C4-2B (cell line): ENCODE results near the gene ZBTB24.

ENCODE experiments used
- H3K27ac ChIP-seq: fragments of 450-650 bp; 2 replicates; pipeline ENCODE4 v1.5.1; 2017
- ZFX ChIP-seq: fragments of 450-650 bp; IDR thresholded peaks from 2 replicates; pipeline ENCODE4 v1.6.1; 2017
- TF ChIP-seq, protein P1 (sequence below): fragments of 450-650 bp; conservative IDR thresholded peaks from 2 replicates; pipeline ENCODE4 v1.5.1; 2017; ENCODE audit warnings: mild to moderate bottlenecking

Gene ZBTB24

DNA sequence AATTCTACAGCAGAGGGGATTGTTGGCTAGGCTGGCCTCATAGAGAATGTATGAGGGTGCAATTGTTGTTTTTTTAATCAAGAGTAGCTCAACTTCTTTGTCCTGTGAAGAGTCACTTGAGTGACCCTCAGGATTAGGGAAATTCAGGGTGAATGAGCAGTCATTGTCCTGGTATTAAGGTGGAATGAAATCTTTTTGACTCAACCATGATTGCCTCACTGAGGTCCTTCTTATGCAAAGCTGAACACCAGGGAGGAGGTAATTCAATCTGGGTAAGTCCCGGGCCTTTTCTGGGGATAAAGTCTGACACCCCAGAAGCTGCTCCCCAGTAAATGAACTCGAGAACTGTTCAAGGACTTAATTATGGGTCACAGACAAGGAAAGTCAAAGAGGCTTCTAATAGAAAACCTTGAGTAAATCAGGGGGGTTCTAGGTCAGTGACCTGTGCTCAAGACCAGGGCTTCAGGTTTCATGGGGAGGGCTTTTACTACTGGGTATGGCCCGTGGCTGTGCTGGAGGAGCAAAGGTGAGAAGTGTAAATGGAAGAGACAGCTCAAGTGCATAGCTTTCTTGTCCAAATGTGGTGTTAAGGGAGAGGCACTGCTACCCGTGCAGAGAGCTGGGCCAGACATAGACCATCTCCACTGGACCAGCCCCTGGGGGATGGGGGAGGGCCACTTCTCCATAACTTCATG, 25.3 kb upstream of the ZBTB24 start:
- peak overlapping the region; percentile 40; the same call in 1 of the 2 replicates for H3K27ac ChIP-seq
- TF ChIP-seq, protein P1, sequence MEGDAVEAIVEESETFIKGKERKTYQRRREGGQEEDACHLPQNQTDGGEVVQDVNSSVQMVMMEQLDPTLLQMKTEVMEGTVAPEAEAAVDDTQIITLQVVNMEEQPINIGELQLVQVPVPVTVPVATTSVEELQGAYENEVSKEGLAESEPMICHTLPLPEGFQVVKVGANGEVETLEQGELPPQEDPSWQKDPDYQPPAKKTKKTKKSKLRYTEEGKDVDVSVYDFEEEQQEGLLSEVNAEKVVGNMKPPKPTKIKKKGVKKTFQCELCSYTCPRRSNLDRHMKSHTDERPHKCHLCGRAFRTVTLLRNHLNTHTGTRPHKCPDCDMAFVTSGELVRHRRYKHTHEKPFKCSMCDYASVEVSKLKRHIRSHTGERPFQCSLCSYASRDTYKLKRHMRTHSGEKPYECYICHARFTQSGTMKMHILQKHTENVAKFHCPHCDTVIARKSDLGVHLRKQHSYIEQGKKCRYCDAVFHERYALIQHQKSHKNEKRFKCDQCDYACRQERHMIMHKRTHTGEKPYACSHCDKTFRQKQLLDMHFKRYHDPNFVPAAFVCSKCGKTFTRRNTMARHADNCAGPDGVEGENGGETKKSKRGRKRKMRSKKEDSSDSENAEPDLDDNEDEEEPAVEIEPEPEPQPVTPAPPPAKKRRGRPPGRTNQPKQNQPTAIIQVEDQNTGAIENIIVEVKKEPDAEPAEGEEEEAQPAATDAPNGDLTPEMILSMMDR, result no peak
- TF ChIP-seq ZFX, result no peak

DNA sequence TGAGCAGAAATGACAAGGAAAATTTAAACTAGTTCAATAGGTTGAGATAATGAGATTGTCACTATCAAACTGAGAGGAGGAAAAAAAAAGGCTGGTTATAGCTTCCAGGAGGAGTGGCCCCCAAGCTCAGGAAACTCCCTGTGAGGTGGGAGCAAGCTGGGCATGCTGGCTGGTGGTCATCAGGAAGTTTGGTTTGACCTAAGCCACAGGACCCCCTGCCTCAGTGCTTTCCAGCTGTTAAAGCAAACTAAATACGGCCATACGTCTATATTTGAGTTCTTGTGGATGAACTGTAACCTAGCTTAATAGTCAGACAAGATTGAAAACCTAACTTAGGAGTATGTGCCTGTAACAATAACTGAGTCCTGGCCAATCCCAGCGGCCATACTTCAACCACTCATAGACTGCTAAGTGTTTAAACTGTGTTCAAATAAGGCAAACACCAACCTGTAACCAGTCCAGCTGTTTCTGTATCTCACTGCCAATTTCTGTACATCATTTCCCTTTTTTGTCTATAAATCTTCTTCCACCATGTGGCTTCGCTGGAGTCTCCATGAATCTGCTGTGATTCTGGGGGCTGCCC, 24.6 kb upstream of the ZBTB24 start:
- peak overlapping the region; percentile 40; the same call in 1 of the 2 replicates for H3K27ac ChIP-seq
- no peak for TF ChIP-seq ZFX
- TF ChIP-seq, protein P1, result no peak

DNA sequence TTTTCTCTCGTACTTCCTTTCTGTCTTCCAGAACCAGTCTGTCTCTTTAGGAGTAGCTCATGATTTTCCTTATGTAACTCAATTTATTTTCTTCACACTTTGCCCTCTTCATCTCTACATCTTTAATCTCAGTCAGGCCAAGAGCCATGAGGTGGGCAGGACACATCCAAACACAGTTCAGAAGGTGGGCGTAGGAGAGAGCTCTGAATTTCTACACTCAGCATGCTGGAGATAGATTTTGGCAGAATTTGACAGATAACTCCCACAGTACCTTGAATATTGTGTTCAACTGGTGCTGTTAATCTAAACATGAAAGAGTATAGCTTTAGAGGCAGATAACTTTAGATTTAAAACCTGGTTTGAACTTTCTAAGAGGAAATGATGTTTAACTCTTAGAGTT, 23.8 kb upstream of the ZBTB24 start:
- H3K27ac ChIP-seq, result no peak overlapping the region
- TF ChIP-seq ZFX, result no peak
- TF ChIP-seq, protein P1, result no peak

DNA sequence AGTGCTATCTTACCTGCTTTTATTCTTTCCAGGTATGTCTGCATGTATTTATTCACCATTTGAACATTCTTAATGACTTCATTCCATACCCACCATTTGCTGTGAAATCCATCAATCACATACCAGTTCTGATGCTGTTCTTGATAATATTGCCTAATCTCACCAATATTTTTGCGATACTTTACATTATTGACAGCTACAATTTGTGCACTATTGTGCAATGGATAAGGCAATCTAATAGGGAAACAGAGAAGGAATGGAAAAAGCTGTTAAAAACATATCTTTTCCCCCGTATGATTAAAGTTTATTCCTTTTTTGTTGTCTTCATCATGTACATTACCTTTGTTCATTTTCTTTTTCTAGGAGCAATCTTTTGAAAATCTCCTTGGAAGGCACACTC, 23.3 kb upstream of the ZBTB24 start:
- TF ChIP-seq, protein P1, result no peak
- no peak for TF ChIP-seq ZFX
- H3K27ac ChIP-seq, result no peak overlapping the region

DNA sequence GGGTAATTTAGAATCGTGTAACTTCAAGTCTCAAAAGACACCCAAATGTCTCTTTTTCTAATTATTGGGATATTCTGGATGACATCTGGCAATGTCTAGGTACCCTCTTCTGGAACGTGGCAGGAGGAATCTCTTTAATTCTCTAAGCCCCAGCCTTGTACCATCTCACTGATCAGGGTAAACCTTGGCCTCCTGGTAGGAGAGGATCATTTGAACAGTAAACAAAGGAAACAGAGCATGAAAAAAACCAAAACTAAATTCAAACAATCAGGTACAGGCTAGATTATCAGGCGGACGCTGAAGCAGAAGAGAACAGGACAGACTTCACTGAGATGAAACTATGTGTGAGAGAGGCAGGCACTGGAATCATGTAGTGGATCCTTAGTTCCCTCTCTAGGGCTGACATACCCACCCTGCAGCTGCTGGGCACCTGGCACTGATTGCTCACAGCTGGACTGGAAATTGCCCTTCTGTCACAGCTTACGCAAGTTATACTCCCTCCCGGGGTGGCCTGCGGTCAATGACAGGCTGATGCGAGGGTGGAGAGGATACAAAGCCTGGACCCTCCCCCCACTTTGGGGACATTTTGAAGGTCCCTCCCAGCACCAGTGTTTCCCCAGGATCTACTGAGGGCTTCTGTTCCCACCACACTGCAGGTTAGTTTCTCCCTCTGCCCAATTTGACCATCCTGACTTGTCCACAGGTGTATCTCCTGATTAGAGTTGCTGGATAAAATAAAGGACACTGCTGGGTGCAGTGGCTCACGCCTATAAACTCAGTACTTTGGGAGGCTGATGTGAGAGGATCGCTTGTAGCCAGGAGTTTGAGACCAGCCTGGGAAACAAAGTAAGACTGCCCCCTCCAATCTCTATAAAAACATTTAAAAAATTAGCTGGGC, 20.6 kb upstream of the ZBTB24 start:
- H3K27ac ChIP-seq, result peak overlapping the region; percentile 87
- TF ChIP-seq ZFX, result no peak
- TF ChIP-seq, protein P1, result no peak

DNA sequence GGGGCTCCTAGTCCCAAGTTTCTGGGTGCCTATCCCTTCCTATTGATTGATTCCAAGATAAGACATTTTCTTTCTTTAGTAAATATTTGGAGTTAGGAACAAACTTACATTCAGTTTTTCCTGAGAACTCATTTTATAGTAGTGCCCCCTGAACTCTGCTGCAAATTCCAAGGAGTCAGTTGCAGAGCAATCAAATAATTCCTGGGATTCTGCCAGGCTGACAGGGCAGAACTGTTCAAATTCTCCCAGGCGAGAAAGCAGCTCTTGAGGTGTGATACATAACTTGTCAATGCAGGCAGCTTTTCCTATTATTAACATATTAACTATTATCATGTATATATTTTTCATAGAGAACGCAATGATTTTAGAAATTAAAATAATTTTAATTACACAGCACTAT, 15.9 kb upstream of the ZBTB24 start:
- no peak overlapping the region for H3K27ac ChIP-seq
- TF ChIP-seq, protein P1, result no peak
- TF ChIP-seq ZFX, result no peak

DNA sequence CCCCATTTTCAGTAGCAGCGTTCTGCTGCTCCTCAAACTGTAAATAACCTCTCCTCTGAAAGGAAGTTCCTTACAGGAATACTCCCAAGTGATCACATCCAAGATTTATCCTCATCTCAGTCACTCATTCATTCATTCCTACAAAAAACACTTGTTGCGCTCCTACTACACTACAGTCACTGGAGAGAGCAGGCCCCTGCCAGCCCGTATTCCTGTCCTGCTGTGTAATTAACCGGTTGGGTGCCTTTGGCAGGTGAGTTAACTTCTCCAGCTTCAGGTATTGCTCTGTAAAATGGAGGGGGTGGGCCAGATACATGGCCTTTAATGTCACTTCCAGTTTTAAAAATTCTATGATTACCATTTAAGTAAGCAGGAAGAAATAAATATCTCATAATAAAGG, 15.0 kb upstream of the ZBTB24 start:
- TF ChIP-seq ZFX, result no peak
- TF ChIP-seq, protein P1, result no peak
- no peak overlapping the region for H3K27ac ChIP-seq
